SK-N-SH (cell line): ENCODE measurements around the gene DUSP6.

Experiments used
- CTCF ChIP-seq: fragments of 200-600 bp; sonication (generic); IDR thresholded peaks from 2 replicates; pipeline ENCODE4 v1.6.1; 2017; ENCODE audit warnings: antibody characterized with exemption, mild to moderate bottlenecking, moderate library complexity
- EZH2phosphoT487 ChIP-seq: fragments of 200-600 bp; sonication (generic); IDR thresholded peaks from 2 replicates; pipeline ENCODE4 v1.6.1; 2017; ENCODE audit warnings: low read depth, mixed run types, mild to moderate bottlenecking, antibody characterized with exemption, moderate library complexity, borderline replicate concordance
- FOXJ3 ChIP-seq: sonication (generic); formaldehyde crosslinking; IDR thresholded peaks from 2 replicates; pipeline ENCODE4 v1.5.1; 2020; ENCODE audit warnings: mild to moderate bottlenecking, missing genetic modification reagents
- YY1 ChIP-seq: IDR thresholded peaks from 2 replicates; pipeline ENCODE4 v1.4.0; 2012; ENCODE audit warnings: low read depth, mild to moderate bottlenecking

- TF ChIP-seq CTCF, result no peak
- TF ChIP-seq FOXJ3 (CRISPR knock-in tag), result no peak
- no peak for TF ChIP-seq YY1
- TF ChIP-seq EZH2phosphoT487, result no peak
Measured at GRCh38 chr12:89326239-89327040, 25.9 kb downstream of the DUSP6 start.
